ENCODE data around the gene PISD.
"Not testable (repeated sequence)": the region's sequence is repeated elsewhere in the genome, so short reads cannot be mapped to it uniquely, and the experiment has no call there.

DNA sequence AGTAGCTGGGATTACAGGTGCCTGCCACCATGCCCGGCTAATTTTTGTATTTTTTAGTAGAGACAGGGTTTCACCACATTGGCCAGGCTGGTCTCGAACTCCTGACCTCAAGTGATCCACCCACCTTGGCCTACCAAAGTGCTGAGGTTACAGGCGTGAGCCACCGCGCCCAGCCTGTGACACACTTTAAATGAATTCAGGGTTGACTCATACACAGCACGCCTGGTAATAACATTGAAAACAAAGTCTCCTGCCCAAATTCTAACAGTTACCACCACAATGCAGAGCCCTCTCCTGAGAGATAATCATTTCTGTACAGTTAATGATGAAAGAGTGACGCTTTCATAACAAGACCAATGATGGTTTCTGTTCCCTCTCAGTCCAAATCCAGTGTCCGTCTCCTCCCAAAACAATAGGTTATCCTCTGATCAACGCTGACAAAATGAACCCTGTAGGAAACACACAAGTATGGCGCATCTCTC is 1.1 kb downstream of the PISD start:
- TF ChIP-seq, protein P1, sequence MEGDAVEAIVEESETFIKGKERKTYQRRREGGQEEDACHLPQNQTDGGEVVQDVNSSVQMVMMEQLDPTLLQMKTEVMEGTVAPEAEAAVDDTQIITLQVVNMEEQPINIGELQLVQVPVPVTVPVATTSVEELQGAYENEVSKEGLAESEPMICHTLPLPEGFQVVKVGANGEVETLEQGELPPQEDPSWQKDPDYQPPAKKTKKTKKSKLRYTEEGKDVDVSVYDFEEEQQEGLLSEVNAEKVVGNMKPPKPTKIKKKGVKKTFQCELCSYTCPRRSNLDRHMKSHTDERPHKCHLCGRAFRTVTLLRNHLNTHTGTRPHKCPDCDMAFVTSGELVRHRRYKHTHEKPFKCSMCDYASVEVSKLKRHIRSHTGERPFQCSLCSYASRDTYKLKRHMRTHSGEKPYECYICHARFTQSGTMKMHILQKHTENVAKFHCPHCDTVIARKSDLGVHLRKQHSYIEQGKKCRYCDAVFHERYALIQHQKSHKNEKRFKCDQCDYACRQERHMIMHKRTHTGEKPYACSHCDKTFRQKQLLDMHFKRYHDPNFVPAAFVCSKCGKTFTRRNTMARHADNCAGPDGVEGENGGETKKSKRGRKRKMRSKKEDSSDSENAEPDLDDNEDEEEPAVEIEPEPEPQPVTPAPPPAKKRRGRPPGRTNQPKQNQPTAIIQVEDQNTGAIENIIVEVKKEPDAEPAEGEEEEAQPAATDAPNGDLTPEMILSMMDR (IDR thresholded peaks at IDR 0.05; ENCODE audit: insufficient read depth, low read length), result not testable (repeated sequence)
- TF ChIP-seq, protein P2, sequence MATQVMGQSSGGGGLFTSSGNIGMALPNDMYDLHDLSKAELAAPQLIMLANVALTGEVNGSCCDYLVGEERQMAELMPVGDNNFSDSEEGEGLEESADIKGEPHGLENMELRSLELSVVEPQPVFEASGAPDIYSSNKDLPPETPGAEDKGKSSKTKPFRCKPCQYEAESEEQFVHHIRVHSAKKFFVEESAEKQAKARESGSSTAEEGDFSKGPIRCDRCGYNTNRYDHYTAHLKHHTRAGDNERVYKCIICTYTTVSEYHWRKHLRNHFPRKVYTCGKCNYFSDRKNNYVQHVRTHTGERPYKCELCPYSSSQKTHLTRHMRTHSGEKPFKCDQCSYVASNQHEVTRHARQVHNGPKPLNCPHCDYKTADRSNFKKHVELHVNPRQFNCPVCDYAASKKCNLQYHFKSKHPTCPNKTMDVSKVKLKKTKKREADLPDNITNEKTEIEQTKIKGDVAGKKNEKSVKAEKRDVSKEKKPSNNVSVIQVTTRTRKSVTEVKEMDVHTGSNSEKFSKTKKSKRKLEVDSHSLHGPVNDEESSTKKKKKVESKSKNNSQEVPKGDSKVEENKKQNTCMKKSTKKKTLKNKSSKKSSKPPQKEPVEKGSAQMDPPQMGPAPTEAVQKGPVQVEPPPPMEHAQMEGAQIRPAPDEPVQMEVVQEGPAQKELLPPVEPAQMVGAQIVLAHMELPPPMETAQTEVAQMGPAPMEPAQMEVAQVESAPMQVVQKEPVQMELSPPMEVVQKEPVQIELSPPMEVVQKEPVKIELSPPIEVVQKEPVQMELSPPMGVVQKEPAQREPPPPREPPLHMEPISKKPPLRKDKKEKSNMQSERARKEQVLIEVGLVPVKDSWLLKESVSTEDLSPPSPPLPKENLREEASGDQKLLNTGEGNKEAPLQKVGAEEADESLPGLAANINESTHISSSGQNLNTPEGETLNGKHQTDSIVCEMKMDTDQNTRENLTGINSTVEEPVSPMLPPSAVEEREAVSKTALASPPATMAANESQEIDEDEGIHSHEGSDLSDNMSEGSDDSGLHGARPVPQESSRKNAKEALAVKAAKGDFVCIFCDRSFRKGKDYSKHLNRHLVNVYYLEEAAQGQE (IDR thresholded peaks at IDR 0.05; ENCODE audit: insufficient replicate concordance, low read depth), result not testable (repeated sequence)

Measured in HL-60 (cell line).